Parathyroid adenoma (tissue), 2 donors: Measurements from ENCODE around the gene TNFSF12.
A peak's percentile ranks its signal among the peaks of the same experiment; 100 is the strongest.

Experiments
- H2AFZ ChIP-seq: fragments of 300-600 bp; sonication (generic); one replicate; pipeline ENCODE4 v1.7.0; 2017; ENCODE audit warnings: antibody characterized with exemption, mild to moderate bottlenecking
- H3K27ac ChIP-seq: fragments of 300-600 bp; sonication (generic); one replicate; pipeline ENCODE4 v1.7.0; 2017
- H3K27me3 ChIP-seq: fragments of 300-600 bp; sonication (generic); one replicate; pipeline ENCODE4 v1.7.0; 2017; ENCODE audit warnings: low read length; ENCODE audit not compliant: control insufficient read depth, insufficient read depth
- H3K36me3 ChIP-seq: fragments of 300-600 bp; sonication (generic); one replicate; pipeline ENCODE4 v1.7.0; 2017; ENCODE audit warnings: low read length; ENCODE audit not compliant: control insufficient read depth, insufficient read depth
- H3K4me1 ChIP-seq: fragments of 300-600 bp; sonication (generic); one replicate; pipeline ENCODE4 v1.7.0; 2017; ENCODE audit warnings: control low read depth
- H3K4me2 ChIP-seq: fragments of 300-600 bp; sonication (generic); one replicate; pipeline ENCODE4 v1.7.0; 2017; ENCODE audit warnings: low read length
- H3K4me3 ChIP-seq: fragments of 300-600 bp; sonication (generic); one replicate; pipeline ENCODE4 v1.7.0; 2017; ENCODE audit warnings: low read depth, low read length
- H3K79me2 ChIP-seq: fragments of 300-600 bp; sonication (generic); one replicate; pipeline ENCODE4 v1.7.0; 2017; ENCODE audit warnings: control low read depth
- H3K9ac ChIP-seq: fragments of 300-600 bp; sonication (generic); one replicate; pipeline ENCODE4 v1.7.0; 2017; ENCODE audit warnings: mild to moderate bottlenecking
- H3K9me3 ChIP-seq: fragments of 300-600 bp; sonication (generic); one replicate; pipeline ENCODE4 v1.7.0; 2017; ENCODE audit warnings: low read length; ENCODE audit not compliant: control insufficient read depth
- CTCF ChIP-seq: fragments of 300-600 bp; sonication (generic); IDR thresholded peaks from one replicate; pipeline ENCODE4 v1.7.0; 2017; ENCODE audit warnings: antibody characterized with exemption, mild to moderate bottlenecking
- donor health status: primary hyperparathyroidism.

The TNFSF12 gene

GRCh38 chr17:7570351-7570750 is 21.5 kb downstream of the TNFSF12 start:
- TF ChIP-seq CTCF: no peak
- no peak overlapping the region for H3K4me2 ChIP-seq
- H3K27ac ChIP-seq: no peak overlapping the region
- H3K9ac ChIP-seq: no peak overlapping the region
- no peaks in the 10 kb centered on the region for H3K27me3 ChIP-seq
- no peaks in the 10 kb centered on the region for H3K36me3 ChIP-seq
- peaks cover 16% of the 10 kb centered on the region for H3K79me2 ChIP-seq
- H2AFZ ChIP-seq: no peak overlapping the region
- H3K4me3 ChIP-seq: no peak overlapping the region
- no peaks in the 10 kb centered on the region for H3K9me3 ChIP-seq
- peaks cover 7% of the 10 kb centered on the region for H3K4me1 ChIP-seq

- H3K4me1 ChIP-seq: peaks cover 9% of the 10 kb centered on the region
- H2AFZ ChIP-seq: peak overlapping the region; percentile 87
- no peak overlapping the region for H3K9ac ChIP-seq
- no peaks in the 10 kb centered on the region for H3K36me3 ChIP-seq
- TF ChIP-seq CTCF: no peak
- no peaks in the 10 kb centered on the region for H3K9me3 ChIP-seq
- H3K27me3 ChIP-seq: no peaks in the 10 kb centered on the region
- H3K4me3 ChIP-seq: peak overlapping the region; percentile 100
- peak overlapping the region; percentile 97 for H3K27ac ChIP-seq
- H3K4me2 ChIP-seq: peak overlapping the region; percentile 49
- peaks cover 19% of the 10 kb centered on the region for H3K79me2 ChIP-seq
Measured at GRCh38 chr17:7572338-7572587, 23.4 kb downstream of the TNFSF12 start.

GRCh38 chr17:7572588-7573323 is 23.9 kb downstream of the TNFSF12 start:
- peak overlapping the region; percentile 100 for H3K4me3 ChIP-seq
- H3K79me2 ChIP-seq: peaks cover 16% of the 10 kb centered on the region
- H3K9me3 ChIP-seq: no peaks in the 10 kb centered on the region
- H3K36me3 ChIP-seq: no peaks in the 10 kb centered on the region
- peak overlapping the region; percentile 23 for H2AFZ ChIP-seq
- H3K27me3 ChIP-seq: no peaks in the 10 kb centered on the region
- H3K4me1 ChIP-seq: peaks cover 9% of the 10 kb centered on the region
- H3K9ac ChIP-seq: peak overlapping the region; percentile 98
- TF ChIP-seq CTCF: peak; percentile 16
- H3K4me2 ChIP-seq: peak overlapping the region; percentile 63
- peak overlapping the region; percentile 97 for H3K27ac ChIP-seq

- Histone ChIP-seq H3K27me3 (no peaks in the 10 kb centered on the region), H3K9ac (peak overlapping the region; percentile 98), H2AFZ (peak overlapping the region; percentile 23), H3K27ac (peak overlapping the region; percentile 97), H3K36me3 (no peaks in the 10 kb centered on the region), H3K4me3 (peak overlapping the region; percentile 100), H3K79me2 (peaks cover 16% of the 10 kb centered on the region), H3K4me1 (peaks cover 9% of the 10 kb centered on the region), H3K9me3 (no peaks in the 10 kb centered on the region), H3K4me2 (peak overlapping the region; percentile 63)
- no peak for TF ChIP-seq CTCF
Measured at GRCh38 chr17:7573324-7574080, 24.6 kb downstream of the TNFSF12 start.
